Activated B cell treated with CpG ODN at 0.5 μM for 24 hours (primary cell): ENCODE results near the gene FRMD3. TPM values are rescaled to one million over a fixed set of nuclear protein-coding genes. Genes with fewer than 3 reads are reported as not detected.
"Not testable (repeated sequence)": the region's sequence is repeated elsewhere in the genome, so short reads cannot be mapped to it uniquely, and the experiment has no call there.

Source experiments
- ATAC-seq: fragments of 200-7000 bp; cut with Tn5 transposase; one replicate; pipeline ENCODE4 v1.10.0; 2021; ENCODE audit warnings: low read depth, mild to moderate bottlenecking, moderate library complexity
- CTCF ChIA-PET: fragments of 350-600 bp; sonication (Branson Sonifier 250); formaldehyde crosslinking; loops from one replicate; lab custom pipeline; 2021; ENCODE audit warnings: antibody characterized with exemption; lab: Charles Lee
- POLR2A ChIA-PET: fragments of 350-600 bp; sonication (Branson Sonifier 250); formaldehyde crosslinking; loops from one replicate; lab custom pipeline; 2021; ENCODE audit warnings: antibody characterized with exemption; lab: Charles Lee
- DNase-seq: peaks from one replicate; pipeline ENCODE4 v3.0.0; 2022
- H3K27ac Mint-ChIP-seq: one replicate; pipeline ENCODE4 v1.8.0; 2020; ENCODE audit warnings: mixed read lengths
- H3K27me3 Mint-ChIP-seq: one replicate; pipeline ENCODE4 v1.8.0; 2021; ENCODE audit warnings: mixed read lengths
- H3K36me3 Mint-ChIP-seq: one replicate; pipeline ENCODE4 v1.8.0; 2021; ENCODE audit warnings: low read depth, mixed read lengths
- H3K4me1 Mint-ChIP-seq: one replicate; pipeline ENCODE4 v1.8.0; 2021; ENCODE audit warnings: mixed read lengths
- H3K4me3 Mint-ChIP-seq: one replicate; pipeline ENCODE4 v1.8.0; 2020; ENCODE audit warnings: mild to moderate bottlenecking, mixed read lengths
- H3K9me3 Mint-ChIP-seq: one replicate; pipeline ENCODE4 v1.8.0; 2020; ENCODE audit warnings: mixed read lengths
- CTCF ChIP-seq: fragments of 200-600 bp; IDR thresholded peaks from one replicate; pipeline ENCODE4 v1.8.0; 2022; ENCODE audit warnings: antibody characterized with exemption, mild to moderate bottlenecking
- intact Hi-C: fragments of 100-400 bp; cut with micrococcal nuclease; formaldehyde crosslinking; loops from one replicate; pipeline ENCODE4 v1.15.1; 2024
- total RNA-seq: library from RNA; stranded (reverse); gene quantifications from 2 replicates; pipeline ENCODE4 v1.2.3, GENCODE V29; 2022

Gene FRMD3
- total RNA-seq, 1 donor from 2014 or later = 0.91 TPM

- Mint-ChIP-seq H3K27me3 (no peaks in the 10 kb centered on the region), H3K36me3 (no peaks in the 10 kb centered on the region), H3K9me3 (no peaks in the 10 kb centered on the region), H3K4me1 (no peaks in the 10 kb centered on the region), H3K4me3 (no peak overlapping the region), H3K27ac (no peak overlapping the region)
- ATAC-seq (no peak), DNase-seq (no peak)
- no peak for TF ChIP-seq CTCF
- ChIA-PET CTCF (no interaction called here), POLR2A (no interaction called here)
- intact Hi-C loops = no loop called here
Measured at GRCh38 chr9:83362341-83362995, 175.7 kb downstream of the FRMD3 start.

- Mint-ChIP-seq H3K36me3 (no peaks in the 10 kb centered on the region), H3K4me1 (no peaks in the 10 kb centered on the region), H3K27me3 (no peaks in the 10 kb centered on the region), H3K27ac (no peak overlapping the region), H3K4me3 (no peak overlapping the region), H3K9me3 (no peaks in the 10 kb centered on the region)
- ChIA-PET POLR2A (no interaction called here), CTCF (no interaction called here)
- DNase-seq = no peak
- no peak for TF ChIP-seq CTCF
- intact Hi-C loops = no loop called here
- no peak for ATAC-seq
Measured at GRCh38 chr9:83359039-83359438, 179.2 kb downstream of the FRMD3 start.

GRCh38 chr9:83358493-83358892 lies 179.7 kb downstream of the FRMD3 start:
- DNase-seq, H3K36me3 Mint-ChIP-seq, H3K9me3 Mint-ChIP-seq, H3K4me3 Mint-ChIP-seq, CTCF ChIA-PET, intact Hi-C loops, POLR2A ChIA-PET, H3K4me1 Mint-ChIP-seq, H3K27ac Mint-ChIP-seq, H3K27me3 Mint-ChIP-seq, ATAC-seq: not testable (repeated sequence)

GRCh38 chr9:83355729-83356151 lies 182.5 kb downstream of the FRMD3 start:
- Mint-ChIP-seq H3K27ac (no peak overlapping the region), H3K4me1 (no peaks in the 10 kb centered on the region), H3K4me3 (no peak overlapping the region), H3K27me3 (no peaks in the 10 kb centered on the region), H3K36me3 (no peaks in the 10 kb centered on the region), H3K9me3 (no peaks in the 10 kb centered on the region)
- POLR2A ChIA-PET = no interaction called here
- intact Hi-C loops = no loop called here
- ATAC-seq (no peak), DNase-seq (no peak)
- CTCF ChIA-PET = no interaction called here
- TF ChIP-seq CTCF = no peak

GRCh38 chr9:83355024-83355444 lies 183.2 kb downstream of the FRMD3 start:
- intact Hi-C loops = no loop called here
- H3K4me1 Mint-ChIP-seq = no peaks in the 10 kb centered on the region
- ChIA-PET CTCF (interaction anchor here (0.7 kb wide), 1 partner anchor 165 kb away, joined by 3 read pairs; no protein-coding TSS in a partner anchor), POLR2A (no interaction called here)
- DNase-seq (no peak), ATAC-seq (no peak)
- no peak overlapping the region for H3K27ac Mint-ChIP-seq
- no peaks in the 10 kb centered on the region for H3K36me3 Mint-ChIP-seq
- H3K9me3 Mint-ChIP-seq = no peaks in the 10 kb centered on the region
- H3K27me3 Mint-ChIP-seq = no peaks in the 10 kb centered on the region
- no peak for TF ChIP-seq CTCF
- no peak overlapping the region for H3K4me3 Mint-ChIP-seq

GRCh38 chr9:83349031-83349430 lies 189.2 kb downstream of the FRMD3 start:
- DNase-seq (no peak), ATAC-seq (no peak)
- intact Hi-C loops = no loop called here
- H3K36me3 Mint-ChIP-seq = no peaks in the 10 kb centered on the region
- H3K4me1 Mint-ChIP-seq = no peaks in the 10 kb centered on the region
- POLR2A ChIA-PET = no interaction called here
- H3K27ac Mint-ChIP-seq = no peak overlapping the region
- H3K9me3 Mint-ChIP-seq = no peaks in the 10 kb centered on the region
- no peak for TF ChIP-seq CTCF
- CTCF ChIA-PET = no interaction called here
- no peaks in the 10 kb centered on the region for H3K27me3 Mint-ChIP-seq
- no peak overlapping the region for H3K4me3 Mint-ChIP-seq
